ENCODE measurements around the gene TREM2. TPM values are rescaled to one million over a fixed set of nuclear protein-coding genes. Genes with fewer than 3 reads are reported as not detected.
"Not testable (repeated sequence)": the region's sequence is repeated elsewhere in the genome, so short reads cannot be mapped to it uniquely, and the experiment has no call there.

Gene TREM2
- total and polyA plus RNA-seq, 2 donors (not counting 1 experiment from before 2014, with no cell fraction given), result 0.17 TPM; not detected in 1

- H3K79me2 ChIP-seq (ENCODE audit: control insufficient read depth, insufficient read depth, low read length), result no peaks in the 10 kb centered on the region
- H3K27me3 ChIP-seq (ENCODE audit: control insufficient read depth, insufficient read depth, low read length), result no peaks in the 10 kb centered on the region
- H3K36me3 ChIP-seq (ENCODE audit: control insufficient read depth, insufficient read depth, low read length), result no peaks in the 10 kb centered on the region
- H3K4me2 ChIP-seq (ENCODE audit: extremely low read depth, insufficient read depth, low read length), result no peak overlapping the region
- H3K9ac ChIP-seq (ENCODE audit: insufficient read depth, low read length), result no peak overlapping the region
- TF ChIP-seq, protein P1, sequence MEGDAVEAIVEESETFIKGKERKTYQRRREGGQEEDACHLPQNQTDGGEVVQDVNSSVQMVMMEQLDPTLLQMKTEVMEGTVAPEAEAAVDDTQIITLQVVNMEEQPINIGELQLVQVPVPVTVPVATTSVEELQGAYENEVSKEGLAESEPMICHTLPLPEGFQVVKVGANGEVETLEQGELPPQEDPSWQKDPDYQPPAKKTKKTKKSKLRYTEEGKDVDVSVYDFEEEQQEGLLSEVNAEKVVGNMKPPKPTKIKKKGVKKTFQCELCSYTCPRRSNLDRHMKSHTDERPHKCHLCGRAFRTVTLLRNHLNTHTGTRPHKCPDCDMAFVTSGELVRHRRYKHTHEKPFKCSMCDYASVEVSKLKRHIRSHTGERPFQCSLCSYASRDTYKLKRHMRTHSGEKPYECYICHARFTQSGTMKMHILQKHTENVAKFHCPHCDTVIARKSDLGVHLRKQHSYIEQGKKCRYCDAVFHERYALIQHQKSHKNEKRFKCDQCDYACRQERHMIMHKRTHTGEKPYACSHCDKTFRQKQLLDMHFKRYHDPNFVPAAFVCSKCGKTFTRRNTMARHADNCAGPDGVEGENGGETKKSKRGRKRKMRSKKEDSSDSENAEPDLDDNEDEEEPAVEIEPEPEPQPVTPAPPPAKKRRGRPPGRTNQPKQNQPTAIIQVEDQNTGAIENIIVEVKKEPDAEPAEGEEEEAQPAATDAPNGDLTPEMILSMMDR (conservative IDR thresholded peaks at IDR 0.05 in 1 of 2, IDR thresholded peaks at IDR 0.05 in 1 of 2; ENCODE audit: low read depth in 1 of 2, low read length in 2 of 2), result no peak
- no peak for TF ChIP-seq EZH2 (IDR thresholded peaks at IDR 0.05; ENCODE audit: low read length, missing control alignments)
- peak in 1 of 2 donors; percentile 23 for DNase-seq (ENCODE audit: low read depth in 2 of 2)
- no peak overlapping the region for H3K4me3 ChIP-seq (replicated peaks in 1 of 4; ENCODE audit: control extremely low read depth in 1 of 4, insufficient read depth in 1 of 4, low read depth in 3 of 4, low read length in 4 of 4)
- no peaks in the 10 kb centered on the region for H3K9me3 ChIP-seq (ENCODE audit: control insufficient read depth, insufficient read depth, low read depth, low read length)
- H3K4me1 ChIP-seq (ENCODE audit: control insufficient read depth, extremely low read depth, insufficient read depth, low read length), result no peaks in the 10 kb centered on the region
- no peak overlapping the region for H2AFZ ChIP-seq (ENCODE audit: low read length)
- no peak overlapping the region for H3K27ac ChIP-seq (ENCODE audit: insufficient read depth, low read length)
- no peaks in the 10 kb centered on the region for H4K20me1 ChIP-seq (ENCODE audit: control insufficient read depth, extremely low read depth, insufficient read depth, low read length)
Measured at GRCh38 chr6:41122373-41122772, 40.5 kb downstream of the TREM2 start.

DNA sequence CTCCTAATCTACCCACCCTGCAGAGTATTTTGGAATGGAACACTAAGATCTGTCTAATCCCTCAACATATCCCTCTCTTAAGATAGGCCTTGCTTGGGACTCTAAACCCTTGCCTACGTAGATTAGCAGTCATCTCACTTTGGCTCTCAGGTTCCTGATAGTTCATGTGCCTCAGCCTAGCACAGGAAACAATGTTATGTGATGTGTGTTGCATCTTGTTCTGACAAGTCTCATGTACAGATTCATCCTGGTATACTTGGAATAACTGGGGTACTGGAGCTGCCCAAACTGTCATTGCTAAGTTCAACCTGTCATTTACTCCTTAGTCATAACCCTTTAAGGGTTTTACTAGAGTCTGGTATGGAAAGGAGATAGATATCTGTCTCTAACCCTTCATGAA is 42.9 kb downstream of the TREM2 start:
- DNase-seq (ENCODE audit: low read depth in 2 of 2), result no peak

DNA sequence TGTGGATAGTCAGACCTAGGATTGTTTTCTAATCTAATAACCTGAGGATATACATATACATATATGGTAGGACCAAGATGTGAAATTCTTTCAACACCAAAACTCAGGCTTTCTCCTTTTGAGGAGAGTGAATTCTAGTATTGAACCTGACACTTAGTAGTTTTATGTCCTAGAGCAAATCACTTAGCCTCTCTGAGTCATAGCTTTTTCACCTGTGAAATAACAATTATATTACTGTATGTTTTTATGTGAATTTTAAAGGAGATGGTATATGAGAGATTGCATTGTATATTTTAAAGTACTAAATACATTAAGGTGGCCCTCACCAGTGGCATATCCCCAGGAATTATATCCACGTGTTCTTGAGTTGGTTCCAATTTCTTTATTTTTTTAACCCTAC is 43.4 kb downstream of the TREM2 start:
- H3K4me3 ChIP-seq (replicated peaks in 1 of 4; ENCODE audit: control extremely low read depth in 1 of 4, insufficient read depth in 1 of 4, low read depth in 3 of 4, low read length in 4 of 4), result no peak overlapping the region
- no peak for DNase-seq (ENCODE audit: low read depth in 2 of 2)
- TF ChIP-seq, protein P1 (conservative IDR thresholded peaks at IDR 0.05 in 1 of 2, IDR thresholded peaks at IDR 0.05 in 1 of 2; ENCODE audit: low read depth in 1 of 2, low read length in 2 of 2), result no peak
- no peak for TF ChIP-seq EZH2 (IDR thresholded peaks at IDR 0.05; ENCODE audit: low read length, missing control alignments)
- no peak overlapping the region for H2AFZ ChIP-seq (ENCODE audit: low read length)
- H4K20me1 ChIP-seq (ENCODE audit: control insufficient read depth, extremely low read depth, insufficient read depth, low read length), result no peaks in the 10 kb centered on the region
- no peak overlapping the region for H3K27ac ChIP-seq (ENCODE audit: insufficient read depth, low read length)
- H3K79me2 ChIP-seq (ENCODE audit: control insufficient read depth, insufficient read depth, low read length), result no peaks in the 10 kb centered on the region
- no peak overlapping the region for H3K4me2 ChIP-seq (ENCODE audit: extremely low read depth, insufficient read depth, low read length)
- H3K36me3 ChIP-seq (ENCODE audit: control insufficient read depth, insufficient read depth, low read length), result no peaks in the 10 kb centered on the region
- H3K9ac ChIP-seq (ENCODE audit: insufficient read depth, low read length), result no peak overlapping the region
- H3K27me3 ChIP-seq (ENCODE audit: control insufficient read depth, insufficient read depth, low read length), result no peaks in the 10 kb centered on the region
- H3K9me3 ChIP-seq (ENCODE audit: control insufficient read depth, insufficient read depth, low read depth, low read length), result no peaks in the 10 kb centered on the region
- H3K4me1 ChIP-seq (ENCODE audit: control insufficient read depth, extremely low read depth, insufficient read depth, low read length), result no peaks in the 10 kb centered on the region

More for the DNA sequence above, 42.9 kb downstream of the TREM2 start:
- Histone ChIP-seq H3K4me2 (ENCODE audit: extremely low read depth, insufficient read depth, low read length) (no peak overlapping the region), H3K9me3 (ENCODE audit: control insufficient read depth, insufficient read depth, low read depth, low read length) (no peaks in the 10 kb centered on the region), H2AFZ (ENCODE audit: low read length) (no peak overlapping the region), H3K9ac (ENCODE audit: insufficient read depth, low read length) (no peak overlapping the region), H3K27me3 (ENCODE audit: control insufficient read depth, insufficient read depth, low read length) (no peaks in the 10 kb centered on the region), H4K20me1 (ENCODE audit: control insufficient read depth, extremely low read depth, insufficient read depth, low read length) (no peaks in the 10 kb centered on the region), H3K36me3 (ENCODE audit: control insufficient read depth, insufficient read depth, low read length) (no peaks in the 10 kb centered on the region), H3K4me1 (ENCODE audit: control insufficient read depth, extremely low read depth, insufficient read depth, low read length) (no peaks in the 10 kb centered on the region), H3K79me2 (ENCODE audit: control insufficient read depth, insufficient read depth, low read length) (no peaks in the 10 kb centered on the region), H3K4me3 (replicated peaks in 1 of 4; ENCODE audit: control extremely low read depth in 1 of 4, insufficient read depth in 1 of 4, low read depth in 3 of 4, low read length in 4 of 4) (no peak overlapping the region), H3K27ac (ENCODE audit: insufficient read depth, low read length) (no peak overlapping the region)
- TF ChIP-seq EZH2 (IDR thresholded peaks at IDR 0.05; ENCODE audit: low read length, missing control alignments), result no peak
- TF ChIP-seq, protein P1 (conservative IDR thresholded peaks at IDR 0.05 in 1 of 2, IDR thresholded peaks at IDR 0.05 in 1 of 2; ENCODE audit: low read depth in 1 of 2, low read length in 2 of 2), result no peak

DNA sequence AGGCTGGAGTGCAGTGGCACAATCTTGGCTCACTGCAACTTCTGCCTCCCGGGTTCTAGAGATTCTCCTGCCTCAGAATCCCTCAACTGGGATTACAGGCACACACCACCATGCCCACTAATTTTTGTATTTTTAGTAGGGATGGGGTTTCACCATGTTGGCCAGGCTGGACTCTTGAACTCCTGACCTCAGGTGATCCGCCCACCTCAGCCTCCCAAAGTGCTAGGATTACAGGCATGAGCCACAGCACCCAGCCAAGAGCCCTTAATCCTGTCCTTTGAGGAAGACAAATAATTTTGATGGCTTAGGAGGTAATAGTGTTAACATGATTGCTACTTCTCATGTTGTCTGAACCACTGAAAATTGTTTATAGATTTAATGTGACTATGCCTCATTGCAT is 47.9 kb downstream of the TREM2 start:
- H3K36me3 ChIP-seq (ENCODE audit: control insufficient read depth, insufficient read depth, low read length); H3K9ac ChIP-seq (ENCODE audit: insufficient read depth, low read length); H2AFZ ChIP-seq (ENCODE audit: low read length); H3K79me2 ChIP-seq (ENCODE audit: control insufficient read depth, insufficient read depth, low read length); H4K20me1 ChIP-seq (ENCODE audit: control insufficient read depth, extremely low read depth, insufficient read depth, low read length); H3K27me3 ChIP-seq (ENCODE audit: control insufficient read depth, insufficient read depth, low read length); H3K4me2 ChIP-seq (ENCODE audit: extremely low read depth, insufficient read depth, low read length); DNase-seq (ENCODE audit: low read depth in 2 of 2); H3K9me3 ChIP-seq (ENCODE audit: control insufficient read depth, insufficient read depth, low read depth, low read length); H3K27ac ChIP-seq (ENCODE audit: insufficient read depth, low read length); H3K4me1 ChIP-seq (ENCODE audit: control insufficient read depth, extremely low read depth, insufficient read depth, low read length); H3K4me3 ChIP-seq (replicated peaks in 1 of 4; ENCODE audit: control extremely low read depth in 1 of 4, insufficient read depth in 1 of 4, low read depth in 3 of 4, low read length in 4 of 4): not testable (repeated sequence)
